IMR-90 (cell line): ENCODE results near the gene NFATC1. TPM values are rescaled to one million over a fixed set of nuclear protein-coding genes. Genes with fewer than 3 reads are reported as not detected.

ENCODE experiments used
- ATAC-seq: fragments of 200-7000 bp; cut with Tn5 transposase; 2 replicates; pipeline ENCODE4 v1.9.1; 2020; ENCODE audit warnings: low read depth, mild to moderate bottlenecking, moderate library complexity
- BruUV-seq: library from RNA; stranded (reverse); fragments of 400-500 nt; replicated peaks from 2 replicates; lab custom pipeline; 2021; lab: Mats Ljungman, UMichigan
- CTCF ChIA-PET: fragments of 300-600 bp; formaldehyde crosslinking; extraction: SDS; loops from one replicate; lab custom pipeline; 2021; ENCODE audit warnings: antibody characterized with exemption; lab: Yijun Ruan, JAX
- POLR2A ChIA-PET: fragments of 300-600 bp; sonication (Branson Sonifier 250); formaldehyde crosslinking; loops from one replicate; lab custom pipeline; 2022; ENCODE audit warnings: antibody characterized with exemption; ENCODE audit not compliant: unreplicated experiment; lab: Charles Lee
- DNase-seq: peaks from one replicate; pipeline ENCODE4 v3.0.0; 2013
- H2AFZ ChIP-seq: replicated peaks from 2 replicates; pipeline ENCODE3; 2013; ENCODE audit warnings: low read length, mild to moderate bottlenecking; ENCODE audit not compliant: poor library complexity
- H2AK5ac ChIP-seq: 2 replicates; pipeline ENCODE4 v1.6.1; 2013; ENCODE audit warnings: low read depth, low read length, inconsistent platforms
- H2AK9ac ChIP-seq: replicated peaks from 2 replicates; pipeline ENCODE3; 2013; ENCODE audit warnings: mild to moderate bottlenecking, low read depth, low read length, moderate library complexity; ENCODE audit not compliant: poor library complexity
- H2BK120ac ChIP-seq: 2 replicates; pipeline ENCODE4 v1.6.1; 2013; ENCODE audit warnings: low read depth, low read length, inconsistent platforms
- H2BK15ac ChIP-seq: 3 replicates; pipeline ENCODE4 v1.6.1; 2013; ENCODE audit warnings: low read depth, low read length, inconsistent platforms
- H2BK20ac ChIP-seq: 2 replicates; pipeline ENCODE4 v1.6.1; 2013; ENCODE audit warnings: low read depth, mild to moderate bottlenecking, inconsistent platforms, low read length, moderate library complexity
- H2BK5ac ChIP-seq: 2 replicates; pipeline ENCODE4 v1.6.1; 2013; ENCODE audit warnings: mild to moderate bottlenecking, low read depth, low read length, inconsistent platforms; ENCODE audit not compliant: poor library complexity, severe bottlenecking
- H3K14ac ChIP-seq: replicated peaks from 2 replicates; pipeline ENCODE4 v1.6.1; 2013; ENCODE audit warnings: low read depth, low read length, inconsistent platforms
- H3K18ac ChIP-seq: 2 replicates; pipeline ENCODE4 v1.6.1; 2013; ENCODE audit warnings: low read depth, low read length, control low read depth
- H3K23ac ChIP-seq: 2 replicates; pipeline ENCODE4 v1.6.1; 2013; ENCODE audit warnings: low read depth, low read length, inconsistent platforms
- H3K27ac ChIP-seq: 2 replicates; pipeline ENCODE4 v1.5.1; 2013; ENCODE audit warnings: mild to moderate bottlenecking, control low read depth, low read length; ENCODE audit not compliant: insufficient read depth
- H3K27me3 ChIP-seq: 2 replicates; pipeline ENCODE4 v1.6.1; 2013; ENCODE audit warnings: low read length; ENCODE audit not compliant: control insufficient read depth, insufficient read depth
- H3K36me3 ChIP-seq: 2 replicates; pipeline ENCODE4 v1.6.1; 2013; ENCODE audit warnings: low read length, mixed read lengths; ENCODE audit not compliant: control insufficient read depth, insufficient read depth
- H3K4ac ChIP-seq: 2 replicates; pipeline ENCODE4 v1.6.1; 2013; ENCODE audit warnings: low read depth, low read length, inconsistent platforms
- H3K4me1 ChIP-seq: 2 replicates; pipeline ENCODE4 v1.6.1; 2013; ENCODE audit warnings: low read length, mixed read lengths; ENCODE audit not compliant: control insufficient read depth, insufficient read depth
- H3K4me2 ChIP-seq: 2 replicates; pipeline ENCODE4 v1.6.1; 2013; ENCODE audit warnings: low read depth, mild to moderate bottlenecking, control low read depth, low read length, moderate library complexity
- H3K4me3 ChIP-seq: 2 replicates; pipeline ENCODE4 v1.5.1; 2013; ENCODE audit warnings: low read depth, mild to moderate bottlenecking, control low read depth, low read length, moderate library complexity; ENCODE audit not compliant: insufficient read depth
- H3K56ac ChIP-seq: 2 replicates; pipeline ENCODE4 v1.6.1; 2013; ENCODE audit warnings: low read length, inconsistent platforms; ENCODE audit not compliant: insufficient read depth; ENCODE audit errors: extremely low read depth
- H3K79me1 ChIP-seq, 2 experiments: 2 replicates each; pipeline ENCODE4 v1.6.1; 2013; ENCODE audit warnings: low read length in 2 of 2, inconsistent platforms in 1 of 2, low read depth in 1 of 2
- H3K9ac ChIP-seq: 2 replicates; pipeline ENCODE4 v1.6.1; 2013; ENCODE audit warnings: low read depth, low read length, control low read depth
- H3K9me1 ChIP-seq: 2 replicates; pipeline ENCODE4 v1.6.1; 2013; ENCODE audit warnings: low read length, inconsistent platforms; ENCODE audit not compliant: insufficient read depth
- H3K9me3 ChIP-seq: 2 replicates; pipeline ENCODE4 v1.6.1; 2013; ENCODE audit warnings: low read length; ENCODE audit not compliant: control insufficient read depth, insufficient read depth
- H4K20me1 ChIP-seq: 2 replicates; pipeline ENCODE4 v1.6.1; 2013; ENCODE audit warnings: low read length, inconsistent platforms; ENCODE audit not compliant: insufficient read depth
- H4K5ac ChIP-seq: 2 replicates; pipeline ENCODE4 v1.6.1; 2013; ENCODE audit warnings: mild to moderate bottlenecking, low read depth, low read length, control low read depth
- H4K8ac ChIP-seq, 2 experiments: 2 replicates each; pipeline ENCODE4 v1.6.1; 2013; ENCODE audit warnings: low read depth in 2 of 2, low read length in 2 of 2, control low read depth in 1 of 2, inconsistent platforms in 1 of 2
- H4K91ac ChIP-seq: 2 replicates; pipeline ENCODE4 v1.6.1; 2013; ENCODE audit warnings: low read depth, low read length, inconsistent platforms; ENCODE audit not compliant: insufficient read depth
- BHLHE40 ChIP-seq: fragments of 150-350 bp; IDR thresholded peaks from 2 replicates; pipeline ENCODE4 v1.6.1; 2016; ENCODE audit warnings: mild to moderate bottlenecking, low read depth, low read length
- CEBPB ChIP-seq: IDR thresholded peaks from 2 replicates; pipeline ENCODE4 v1.6.1; 2012; ENCODE audit warnings: low read depth, low read length, improper control_type of control experiment
- CHD1 ChIP-seq: IDR thresholded peaks from 2 replicates; pipeline ENCODE4 v1.6.1; 2012; ENCODE audit warnings: low read depth, low read length, improper control_type of control experiment
- FOS ChIP-seq: fragments of 150-350 bp; IDR thresholded peaks from 2 replicates; pipeline ENCODE4 v1.6.1; 2016; ENCODE audit warnings: low read depth, low read length
- MAFK ChIP-seq: IDR thresholded peaks from 2 replicates; pipeline ENCODE4 v1.6.1; 2012; ENCODE audit warnings: low read depth, low read length, improper control_type of control experiment
- MAZ ChIP-seq: IDR thresholded peaks from 2 replicates; pipeline ENCODE4 v1.6.1; 2012; ENCODE audit warnings: low read depth, mild to moderate bottlenecking, low read length, improper control_type of control experiment, moderate library complexity, borderline replicate concordance
- MXI1 ChIP-seq: IDR thresholded peaks from 2 replicates; pipeline ENCODE4 v1.6.1; 2012; ENCODE audit warnings: low read depth, mild to moderate bottlenecking, low read length, moderate library complexity, borderline replicate concordance
- NFE2L2 ChIP-seq: fragments of 150-350 bp; IDR thresholded peaks from 2 replicates; pipeline ENCODE4 v1.6.1; 2016; ENCODE audit warnings: low read depth, mild to moderate bottlenecking, low read length
- POLR2A ChIP-seq: IDR thresholded peaks from 2 replicates; pipeline ENCODE4 v1.6.1; 2012; ENCODE audit warnings: mild to moderate bottlenecking, low read depth, low read length
- RAD21 ChIP-seq: IDR thresholded peaks from 2 replicates; pipeline ENCODE4 v1.6.1; 2012; ENCODE audit warnings: low read length, improper control_type of control experiment
- RCOR1 ChIP-seq: IDR thresholded peaks from 2 replicates; pipeline ENCODE4 v1.6.1; 2012; ENCODE audit warnings: mild to moderate bottlenecking, low read length, improper control_type of control experiment; ENCODE audit not compliant: insufficient replicate concordance
- RFX5 ChIP-seq: IDR thresholded peaks from 2 replicates; pipeline ENCODE4 v1.8.0; 2012; ENCODE audit warnings: low read depth, mild to moderate bottlenecking, low read length, moderate library complexity
- SMC3 ChIP-seq: fragments of 150-350 bp; IDR thresholded peaks from 2 replicates; pipeline ENCODE4 v1.6.1; 2016; ENCODE audit warnings: low read depth, mild to moderate bottlenecking, antibody characterized with exemption, low read length, moderate library complexity
- USF2 ChIP-seq: fragments of 150-350 bp; IDR thresholded peaks from 2 replicates; pipeline ENCODE4 v1.6.1; 2017; ENCODE audit warnings: mild to moderate bottlenecking, antibody characterized with exemption, low read length, low read depth
- WGBS, 2 experiments: methylation state at CpG; one replicate each; pipeline versions ENCODE4 v1.1.5 to v1.1.7; 2013; ENCODE audit warnings: missing lambda C conversion rate in 2 of 2; ENCODE audit not compliant: insufficient read length in 1 of 2; ENCODE audit errors: extremely low coverage in 2 of 2; 5-methylcytosine and 5-hydroxymethylcytosine counted together
- dilution Hi-C: fragments of 300-500 bp; cut with HindIII; formaldehyde crosslinking; loops from one replicate; pipeline ENCODE4 v1.14.3; 2018; ENCODE audit warnings: low sequenced_read_pairs; ENCODE audit not compliant: unreplicated experiment
- in situ Hi-C: fragments of 300-500 bp; cut with MboI; formaldehyde crosslinking; loops from 3 replicates; pipeline ENCODE4 v1.14.3; 2019; ENCODE audit warnings: low sequenced_read_pairs, inconsistent platforms, mixed read lengths
- intact Hi-C: fragments of 100-400 bp; cut with micrococcal nuclease; formaldehyde crosslinking; loops from 2 replicates; pipeline ENCODE4 v1.10.0; 2022
- polyA plus RNA-seq, 3 experiments: library from polyadenylated mRNA; depleted of rRNA; stranded (reverse); fragments of >200 nt; gene quantifications; 2 replicates each; pipeline ENCODE4 v1.2.3, GENCODE V29; 2012; ENCODE audit warnings: low replicate concordance in 1 of 3
- total RNA-seq: library from RNA; depleted of rRNA; stranded (reverse); fragments of >200 nt; gene quantifications from 2 replicates; pipeline ENCODE4 v1.2.3, GENCODE V29; 2012
- TF ChIP-seq, protein P1 (sequence below): conservative IDR thresholded peaks from 2 replicates; pipeline ENCODE4 v1.5.1; 2012; ENCODE audit warnings: mild to moderate bottlenecking, low read depth, low read length, improper control_type of control experiment
- TF ChIP-seq, protein P2 (sequence below): fragments of 150-350 bp; IDR thresholded peaks from 2 replicates; pipeline ENCODE4 v1.6.1; 2016; ENCODE audit warnings: low read depth, mild to moderate bottlenecking, low read length, moderate library complexity, borderline replicate concordance

NFATC1 gene
- total and polyA plus RNA-seq, 2 of the 4 experiments (the other 2 are of a cell fraction): 0.36 to 1.8 TPM

GRCh38 chr18:79434607-79435401 lies 39.1 kb downstream of the NFATC1 start:
- intact Hi-C loops: no loop called here
- H2AFZ ChIP-seq: no peak overlapping the region
- no peak overlapping the region for H2BK15ac ChIP-seq
- no peak overlapping the region for H3K23ac ChIP-seq
- ATAC-seq (no peak), DNase-seq (no peak)
- ChIA-PET POLR2A (no interaction called here), CTCF (no interaction called here)
- in situ Hi-C loops: no loop called here
- dilution Hi-C loops: no loop called here
- no peak overlapping the region for H3K14ac ChIP-seq
- no peaks in the 10 kb centered on the region for H3K27me3 ChIP-seq
- no peak overlapping the region for H4K91ac ChIP-seq
- H3K9me1 ChIP-seq: no peaks in the 10 kb centered on the region
- H4K20me1 ChIP-seq: no peaks in the 10 kb centered on the region
- H3K4me3 ChIP-seq: no peak overlapping the region
- H3K36me3 ChIP-seq: no peaks in the 10 kb centered on the region; the same call in 1 of the 2 replicates
- H4K8ac ChIP-seq: no peak overlapping the region
- H3K27ac ChIP-seq: no peak overlapping the region
- no peaks in the 10 kb centered on the region for H3K79me1 ChIP-seq
- no peaks in the 10 kb centered on the region for H3K4me1 ChIP-seq
- no peak overlapping the region for H2AK9ac ChIP-seq
- H3K18ac ChIP-seq: no peak overlapping the region
- H2BK5ac ChIP-seq: no peak overlapping the region
- no peak overlapping the region for H4K5ac ChIP-seq
- H2AK5ac ChIP-seq: no peak overlapping the region
- 83% methylated on average over 7 of the region's 31 CpGs; no CpG with 5 or more reads in 1 of the 2 experiments for WGBS, 2 experiments
- H3K4ac ChIP-seq: no peak overlapping the region
- H2BK20ac ChIP-seq: no peak overlapping the region
- no peaks in the 10 kb centered on the region for H3K9me3 ChIP-seq
- H3K56ac ChIP-seq: no peak overlapping the region
- H3K9ac ChIP-seq: no peak overlapping the region
- no peak overlapping the region for H3K4me2 ChIP-seq
- no peak overlapping the region for H2BK120ac ChIP-seq
- no TSS peak for BruUV-seq
- TF ChIP-seq MAZ: no peak
- no peak for TF ChIP-seq USF2
- TF ChIP-seq POLR2A: no peak
- no peak for TF ChIP-seq CEBPB
- TF ChIP-seq, protein P1, sequence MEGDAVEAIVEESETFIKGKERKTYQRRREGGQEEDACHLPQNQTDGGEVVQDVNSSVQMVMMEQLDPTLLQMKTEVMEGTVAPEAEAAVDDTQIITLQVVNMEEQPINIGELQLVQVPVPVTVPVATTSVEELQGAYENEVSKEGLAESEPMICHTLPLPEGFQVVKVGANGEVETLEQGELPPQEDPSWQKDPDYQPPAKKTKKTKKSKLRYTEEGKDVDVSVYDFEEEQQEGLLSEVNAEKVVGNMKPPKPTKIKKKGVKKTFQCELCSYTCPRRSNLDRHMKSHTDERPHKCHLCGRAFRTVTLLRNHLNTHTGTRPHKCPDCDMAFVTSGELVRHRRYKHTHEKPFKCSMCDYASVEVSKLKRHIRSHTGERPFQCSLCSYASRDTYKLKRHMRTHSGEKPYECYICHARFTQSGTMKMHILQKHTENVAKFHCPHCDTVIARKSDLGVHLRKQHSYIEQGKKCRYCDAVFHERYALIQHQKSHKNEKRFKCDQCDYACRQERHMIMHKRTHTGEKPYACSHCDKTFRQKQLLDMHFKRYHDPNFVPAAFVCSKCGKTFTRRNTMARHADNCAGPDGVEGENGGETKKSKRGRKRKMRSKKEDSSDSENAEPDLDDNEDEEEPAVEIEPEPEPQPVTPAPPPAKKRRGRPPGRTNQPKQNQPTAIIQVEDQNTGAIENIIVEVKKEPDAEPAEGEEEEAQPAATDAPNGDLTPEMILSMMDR: no peak
- TF ChIP-seq FOS: no peak
- TF ChIP-seq SMC3: no peak
- no peak for TF ChIP-seq BHLHE40
- no peak for TF ChIP-seq RAD21
- TF ChIP-seq NFE2L2: no peak
- TF ChIP-seq RCOR1: no peak
- no peak for TF ChIP-seq MXI1
- no peak for TF ChIP-seq CHD1
- TF ChIP-seq, protein P2, sequence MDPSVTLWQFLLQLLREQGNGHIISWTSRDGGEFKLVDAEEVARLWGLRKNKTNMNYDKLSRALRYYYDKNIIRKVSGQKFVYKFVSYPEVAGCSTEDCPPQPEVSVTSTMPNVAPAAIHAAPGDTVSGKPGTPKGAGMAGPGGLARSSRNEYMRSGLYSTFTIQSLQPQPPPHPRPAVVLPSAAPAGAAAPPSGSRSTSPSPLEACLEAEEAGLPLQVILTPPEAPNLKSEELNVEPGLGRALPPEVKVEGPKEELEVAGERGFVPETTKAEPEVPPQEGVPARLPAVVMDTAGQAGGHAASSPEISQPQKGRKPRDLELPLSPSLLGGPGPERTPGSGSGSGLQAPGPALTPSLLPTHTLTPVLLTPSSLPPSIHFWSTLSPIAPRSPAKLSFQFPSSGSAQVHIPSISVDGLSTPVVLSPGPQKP: no peak
- TF ChIP-seq MAFK: no peak
- no peak for TF ChIP-seq RFX5
